IPS-11a (cell line): Measurements from ENCODE around the gene SP100.
"Not testable (repeated sequence)": the region's sequence is repeated elsewhere in the genome, so short reads cannot be mapped to it uniquely, and the experiment has no call there.

Source experiments
- H3K4me3 ChIP-seq: one replicate; pipeline ENCODE4 v1.5.1; 2013; ENCODE audit warnings: low read depth, low read length, control low read depth

Gene SP100

DNA sequence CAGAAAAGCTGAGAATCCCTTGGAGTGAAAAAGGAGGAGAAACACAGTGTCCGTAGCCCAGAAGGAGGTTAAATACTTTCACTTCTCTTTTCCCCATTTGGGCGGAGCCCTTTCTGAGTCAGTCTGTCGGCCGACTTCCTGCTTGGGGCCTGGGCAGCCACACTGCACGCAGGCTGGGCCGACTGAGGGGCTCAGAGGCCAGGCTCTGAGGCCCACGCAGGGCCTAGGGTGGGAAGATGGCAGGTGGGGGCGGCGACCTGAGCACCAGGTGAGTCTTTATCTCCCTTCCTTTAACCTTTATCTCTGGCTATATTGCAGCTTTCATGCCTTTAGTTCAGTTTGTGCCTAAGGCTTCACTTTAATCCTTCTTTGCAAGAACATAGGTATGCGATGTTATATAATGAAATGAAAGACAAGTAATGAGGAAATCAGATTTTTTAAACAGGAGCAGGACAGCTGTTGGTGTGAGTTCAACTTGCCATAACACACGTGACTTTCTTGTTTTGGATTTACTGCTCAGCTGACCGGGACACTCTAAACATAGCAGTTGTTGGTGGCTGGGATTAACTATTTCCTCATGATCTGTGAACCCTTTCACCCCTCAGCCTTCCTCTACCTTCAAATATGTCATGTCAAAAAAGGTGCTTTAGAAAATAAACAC lies at the start of gene SP100:
Gene SP100, plus strand, starts transcription at position 141 of the 661 bp plus-strand sequence. Its CDS starts 96 bp downstream, at position 237.
- no peak within 1 kb of the TSS for H3K4me3 ChIP-seq

DNA sequence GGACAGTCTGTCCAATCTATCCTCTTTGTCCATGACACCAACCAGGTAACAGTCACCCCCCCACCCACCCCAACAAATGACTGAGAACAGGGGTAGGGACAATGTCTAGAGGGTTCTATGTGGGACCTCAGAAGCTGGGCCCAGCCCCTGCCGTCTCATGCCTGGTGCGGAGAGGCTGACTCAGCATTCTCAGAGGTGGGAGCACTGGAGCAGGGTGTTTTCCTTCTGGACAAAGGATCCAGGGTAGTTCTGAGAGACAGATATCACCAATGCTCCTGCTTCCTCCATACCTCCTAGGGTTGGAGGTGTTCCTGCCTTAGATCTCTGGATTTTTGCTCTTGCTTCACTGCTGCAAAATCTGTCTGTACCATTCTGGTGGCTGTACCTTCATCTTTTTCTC lies 33.9 kb upstream of the SP100 start:
- H3K4me3 ChIP-seq = no peak overlapping the region

DNA sequence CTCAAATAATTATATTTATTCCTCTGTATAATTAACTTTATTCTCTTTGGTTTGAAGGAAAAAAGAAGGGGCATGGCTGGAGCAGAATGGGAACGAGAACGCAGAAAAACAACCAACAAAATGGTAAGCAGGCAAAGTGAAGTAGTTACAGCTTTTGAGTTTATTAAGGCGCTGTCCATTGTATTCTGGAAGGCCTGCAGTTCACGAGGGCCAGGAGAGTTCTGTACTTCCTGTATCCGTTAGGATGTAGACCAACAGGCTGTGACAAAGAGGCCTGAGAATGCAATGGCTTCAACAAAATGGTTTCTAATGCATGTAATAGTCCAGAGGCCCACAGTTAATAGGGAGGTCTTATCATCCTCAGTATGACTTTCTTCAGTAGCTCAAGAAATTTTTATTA lies 32.5 kb upstream of the SP100 start:
- H3K4me3 ChIP-seq = no peak overlapping the region

DNA sequence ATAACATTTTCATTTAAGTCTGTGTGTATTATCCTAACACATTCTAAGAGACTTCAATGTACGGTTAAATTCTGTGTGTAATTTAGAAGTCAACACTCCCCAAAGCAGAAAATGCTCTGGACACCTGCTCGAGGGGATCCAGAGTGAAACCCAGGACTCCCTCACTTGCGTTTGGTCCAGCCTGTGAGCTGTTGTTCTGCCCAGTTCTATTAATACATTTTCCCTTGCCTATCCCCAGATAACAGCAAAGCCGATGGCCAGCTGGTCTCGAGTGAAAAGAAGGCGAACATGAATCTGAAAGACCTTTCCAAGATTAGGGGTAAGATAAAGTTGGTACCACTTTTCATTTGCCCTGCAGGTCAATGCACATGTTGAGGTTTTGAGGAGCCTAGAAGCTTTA lies 31.0 kb upstream of the SP100 start:
- H3K4me3 ChIP-seq = no peak overlapping the region

DNA sequence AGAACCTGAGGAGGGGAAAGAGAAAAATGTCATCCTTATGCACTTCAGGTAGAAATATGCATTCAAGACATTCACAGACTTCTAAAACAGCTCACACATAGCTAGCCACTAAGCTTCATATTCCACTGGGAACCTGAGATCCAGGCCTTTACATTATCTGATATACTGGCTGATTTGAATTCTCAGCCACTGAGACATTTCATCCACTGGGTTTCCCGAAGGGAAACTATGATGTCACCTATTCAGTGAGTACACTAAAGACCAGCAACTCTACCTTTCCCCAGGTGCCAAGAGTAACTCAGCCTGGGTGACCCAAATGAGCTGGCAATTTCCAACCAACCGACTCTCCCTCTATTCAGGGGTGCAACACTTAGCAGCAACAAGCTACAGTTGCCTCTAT lies 21.7 kb upstream of the SP100 start:
- no peak overlapping the region for H3K4me3 ChIP-seq

DNA sequence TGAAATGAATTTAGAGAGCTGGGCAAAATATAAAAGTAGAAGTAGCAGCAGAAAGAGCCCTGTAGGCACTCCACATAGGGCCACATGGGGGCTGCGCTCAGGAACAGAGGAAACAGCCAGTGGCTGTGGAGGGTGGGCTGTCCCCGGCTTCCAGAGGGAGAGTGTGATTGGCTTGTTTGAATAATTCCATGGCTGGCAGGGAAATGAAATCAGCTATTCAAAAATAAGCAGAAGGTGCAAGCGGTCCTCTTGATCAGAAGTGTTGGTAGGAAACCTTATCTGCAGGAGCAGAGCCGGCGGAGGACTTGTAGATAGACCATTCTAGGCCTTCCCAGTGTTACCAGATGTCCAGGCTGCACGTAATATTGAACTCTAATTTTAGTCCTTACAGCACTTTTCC lies 17.3 kb upstream of the SP100 start:
- H3K4me3 ChIP-seq = not testable (repeated sequence)

DNA sequence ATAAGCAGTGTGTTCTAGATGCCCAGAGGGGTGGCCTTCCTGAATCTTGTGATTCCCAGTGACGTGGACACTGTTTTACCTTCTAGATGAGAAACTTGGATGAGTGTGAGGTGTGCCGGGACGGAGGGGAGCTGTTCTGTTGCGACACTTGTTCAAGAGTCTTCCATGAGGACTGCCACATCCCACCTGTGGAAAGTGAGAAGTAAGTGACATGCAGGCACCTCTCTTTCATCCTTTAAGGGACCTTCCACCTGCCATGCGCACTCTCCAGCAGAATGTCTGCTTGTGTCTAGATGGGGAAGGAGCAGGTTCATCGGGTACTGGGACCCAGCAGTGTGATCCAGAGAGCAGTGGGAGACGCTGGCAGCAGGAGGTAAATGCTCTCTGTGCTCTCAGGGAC lies 16.0 kb upstream of the SP100 start:
- no peak overlapping the region for H3K4me3 ChIP-seq

DNA sequence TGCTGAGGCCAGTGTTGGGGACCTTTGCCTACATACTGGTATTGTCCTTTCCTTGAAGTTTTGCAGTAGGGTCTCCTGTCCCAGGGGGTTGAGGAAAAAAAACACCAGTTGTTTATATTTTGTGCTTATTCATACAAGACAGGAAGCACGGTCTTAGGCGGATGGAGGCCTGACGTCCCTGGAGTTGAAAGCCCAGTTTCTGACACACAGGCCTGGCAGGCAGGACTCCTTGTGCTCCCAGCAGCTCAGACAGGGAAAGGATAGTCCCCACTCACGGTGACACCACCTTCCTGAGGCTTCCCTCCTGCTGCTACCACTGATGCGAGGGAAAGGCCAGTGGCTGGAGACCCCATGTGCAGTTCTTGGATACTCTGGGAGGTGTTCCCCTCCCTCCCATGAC lies 15.5 kb upstream of the SP100 start:
- no peak overlapping the region for H3K4me3 ChIP-seq

DNA sequence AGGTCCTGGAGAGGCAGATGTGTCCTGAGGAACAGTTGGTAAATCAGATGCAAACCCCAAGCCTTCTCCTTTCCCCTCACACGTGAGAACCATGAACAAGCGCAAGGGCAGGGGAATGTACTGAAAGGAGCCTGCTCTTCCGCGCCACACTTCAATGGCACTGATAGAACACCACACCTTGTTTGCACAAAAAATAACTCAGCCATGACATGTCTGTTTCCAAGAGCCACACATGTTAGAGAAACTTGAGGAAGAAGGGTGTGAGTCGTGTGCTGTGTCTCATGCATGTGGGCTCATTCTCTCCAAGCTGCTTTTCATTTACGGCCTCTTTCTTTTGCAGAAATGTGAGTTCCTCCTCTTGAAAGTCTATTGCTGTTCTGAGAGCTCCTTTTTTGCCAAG lies 15.0 kb upstream of the SP100 start:
- H3K4me3 ChIP-seq = not testable (repeated sequence)

DNA sequence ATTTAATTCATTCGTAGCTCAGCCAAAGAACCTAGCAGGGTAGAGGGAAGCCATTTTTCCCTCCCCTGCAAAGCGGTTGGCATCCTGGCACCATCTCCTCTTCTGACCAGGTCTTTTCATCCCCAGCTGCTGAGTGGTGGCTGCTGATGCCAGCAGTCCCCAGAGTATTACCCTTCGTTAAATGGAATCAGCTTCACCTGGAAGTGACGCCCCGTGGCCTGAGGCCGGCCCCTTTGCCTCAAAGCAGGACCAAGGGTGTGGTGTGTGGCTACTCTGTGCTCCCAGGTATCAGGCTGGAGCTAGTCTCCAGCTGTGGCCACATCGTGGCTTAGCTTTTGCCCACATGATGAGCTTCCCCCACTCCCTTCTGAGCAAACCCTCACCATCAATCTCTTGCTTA lies 12.3 kb upstream of the SP100 start:
- no peak overlapping the region for H3K4me3 ChIP-seq

DNA sequence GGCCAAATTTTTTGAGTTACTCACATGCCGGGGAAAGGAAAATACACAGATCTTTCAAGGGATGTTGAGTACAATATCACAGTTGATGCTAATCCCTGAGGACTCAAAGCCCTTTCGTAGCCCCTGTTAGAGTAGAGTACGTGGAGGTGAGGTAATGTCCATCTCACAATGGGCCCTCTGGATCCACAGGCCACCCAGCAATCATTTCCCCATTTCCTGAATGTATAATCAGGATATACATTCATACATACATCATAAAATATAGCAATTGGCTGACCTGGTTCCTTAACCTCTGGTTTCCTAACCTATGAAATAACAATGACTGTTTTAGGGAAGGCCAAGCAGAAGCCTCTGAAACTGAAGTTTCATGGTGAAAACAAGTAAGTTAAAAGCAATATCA lies 10.2 kb upstream of the SP100 start:
- no peak overlapping the region for H3K4me3 ChIP-seq

DNA sequence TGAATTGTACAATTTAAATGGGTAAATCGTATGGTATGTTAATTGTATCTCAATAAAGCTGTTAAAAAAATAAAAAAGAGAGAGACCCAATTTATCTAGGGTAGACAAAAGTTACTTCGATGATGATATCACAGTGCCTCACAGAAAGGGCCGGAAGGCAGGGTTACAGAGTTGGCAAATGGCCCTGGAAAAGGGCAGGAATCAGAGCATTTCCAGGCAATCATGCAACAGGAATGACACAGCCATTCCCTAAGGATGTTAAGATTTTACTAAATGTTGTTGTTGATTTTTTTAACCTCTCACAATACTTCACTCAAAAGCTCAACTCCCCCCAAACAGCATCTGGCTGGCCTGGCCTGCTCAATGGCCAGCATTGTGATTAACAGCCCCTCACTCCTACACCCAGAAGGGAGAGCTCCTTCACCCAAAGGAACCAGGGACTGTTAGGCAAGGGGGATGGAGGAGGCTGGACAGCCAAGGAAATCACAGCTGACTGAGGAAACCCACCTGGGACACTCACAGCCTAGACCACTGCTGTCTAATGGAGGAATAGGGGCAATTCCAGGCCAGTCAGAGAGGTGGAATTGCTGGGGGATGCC lies 7.7 kb upstream of the SP100 start:
- no peak overlapping the region for H3K4me3 ChIP-seq

DNA sequence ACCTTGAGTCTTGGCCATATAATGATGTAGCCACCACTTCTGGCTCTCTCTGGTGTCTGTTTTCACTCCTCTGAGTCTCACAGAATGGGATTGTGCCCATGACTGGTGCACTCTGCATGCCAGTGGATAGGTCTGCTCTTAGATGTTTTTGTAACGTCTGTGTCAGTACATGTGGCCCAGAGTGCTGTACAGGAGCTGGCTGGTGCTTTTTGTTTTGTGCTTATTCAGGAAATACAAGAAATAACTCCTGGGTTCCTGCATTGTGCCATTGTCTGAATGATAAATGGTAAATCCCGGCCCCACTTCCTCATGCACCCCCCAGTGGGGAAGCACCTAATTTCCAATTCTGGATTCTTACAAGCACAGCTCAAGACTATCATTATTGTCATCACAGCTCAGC lies 6.7 kb upstream of the SP100 start:
- not testable (repeated sequence) for H3K4me3 ChIP-seq

DNA sequence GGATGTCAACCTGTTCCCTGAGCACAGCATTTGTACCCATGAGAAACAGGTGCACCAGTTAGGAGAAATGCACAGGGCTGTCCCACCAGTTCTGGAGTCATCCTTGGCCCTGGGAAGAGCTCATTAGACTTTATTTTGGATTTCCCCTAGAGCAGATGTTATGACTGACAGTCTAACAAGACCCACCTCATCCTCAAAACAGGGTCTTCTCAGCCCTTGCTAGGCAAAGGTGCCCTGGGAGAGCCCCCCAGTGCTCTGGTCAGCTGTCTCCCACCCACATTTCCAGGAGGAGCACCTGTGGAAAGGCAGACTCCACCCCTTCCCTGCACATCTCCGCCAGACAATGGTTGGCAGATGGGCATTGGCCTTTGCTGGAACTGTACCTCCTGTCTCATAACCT lies 5.7 kb upstream of the SP100 start:
- H3K4me3 ChIP-seq = no peak overlapping the region

DNA sequence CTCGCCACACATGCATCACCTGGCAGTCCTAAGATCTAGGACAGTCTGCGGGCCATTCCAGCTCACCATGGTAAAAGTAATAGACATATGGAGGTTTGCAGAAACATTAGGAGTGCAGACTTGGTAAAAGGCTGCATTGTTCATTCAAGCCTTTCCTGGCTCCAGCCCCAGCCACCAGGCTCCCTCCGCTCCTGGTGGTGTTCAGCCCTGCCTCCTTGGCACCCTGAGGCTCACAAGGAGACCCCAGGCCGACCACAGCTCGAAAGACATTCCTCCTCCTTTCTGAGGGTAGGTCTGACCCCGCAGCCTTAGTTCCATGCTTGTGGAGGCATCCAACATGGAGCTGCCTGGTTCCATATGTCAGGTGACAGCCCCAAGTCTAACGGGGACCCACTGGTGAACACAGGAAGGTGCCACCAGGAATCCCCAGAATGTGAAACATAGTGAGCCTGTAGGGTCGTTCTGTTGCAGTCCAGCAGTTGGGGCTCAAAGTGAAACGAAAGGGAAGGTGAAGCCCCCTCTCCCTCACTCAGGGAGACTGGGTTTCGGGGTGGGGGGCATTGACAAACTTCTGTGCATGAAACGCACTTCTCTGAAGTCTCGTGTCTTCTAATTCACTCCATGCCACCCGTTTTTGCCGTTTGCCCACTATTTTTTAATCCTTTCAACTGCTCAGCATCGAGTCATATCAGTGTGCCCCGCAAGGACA lies 5.0 kb upstream of the SP100 start:
- H3K4me3 ChIP-seq = peak overlapping the region; percentile 53

DNA sequence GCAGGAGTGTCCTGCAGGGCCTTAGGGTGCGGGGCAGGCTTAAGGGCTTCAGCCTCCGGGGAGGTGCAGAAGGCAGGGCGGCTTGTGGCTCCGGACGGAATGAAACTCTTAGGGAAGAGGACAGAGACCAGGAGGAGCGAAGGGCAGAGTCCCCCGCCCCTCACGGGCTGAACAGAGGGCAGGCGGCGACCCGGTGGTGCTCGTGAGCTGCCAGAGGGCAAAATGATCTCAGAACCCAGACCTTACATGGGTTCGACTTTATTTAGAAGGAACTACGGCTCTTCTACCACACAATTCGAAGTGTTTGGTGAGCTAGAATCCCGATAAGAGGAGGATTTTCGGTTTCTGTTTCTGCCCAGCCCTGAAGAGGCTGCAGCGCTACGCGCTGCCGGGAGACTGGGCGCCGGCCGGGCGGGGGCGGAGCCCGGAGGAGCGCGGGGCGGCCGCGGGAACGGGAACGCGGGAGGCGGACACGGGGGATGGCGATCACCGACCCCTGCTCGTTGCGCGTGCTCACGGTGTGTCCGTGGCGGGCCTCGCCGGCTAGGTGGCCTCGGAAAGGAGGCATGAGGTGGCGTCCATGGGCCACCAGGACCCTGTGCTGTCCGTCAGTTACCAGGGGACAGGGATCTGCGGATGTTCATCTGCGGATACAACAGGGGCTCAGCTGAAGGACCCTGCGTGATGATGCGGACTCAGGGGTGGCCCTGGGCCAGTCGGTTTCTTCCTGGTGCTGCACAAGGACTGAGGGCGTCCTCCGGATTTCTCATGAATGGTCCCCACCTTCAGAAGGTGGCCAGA lies 4.2 kb upstream of the SP100 start:
- peak overlapping the region; percentile 53 for H3K4me3 ChIP-seq

DNA sequence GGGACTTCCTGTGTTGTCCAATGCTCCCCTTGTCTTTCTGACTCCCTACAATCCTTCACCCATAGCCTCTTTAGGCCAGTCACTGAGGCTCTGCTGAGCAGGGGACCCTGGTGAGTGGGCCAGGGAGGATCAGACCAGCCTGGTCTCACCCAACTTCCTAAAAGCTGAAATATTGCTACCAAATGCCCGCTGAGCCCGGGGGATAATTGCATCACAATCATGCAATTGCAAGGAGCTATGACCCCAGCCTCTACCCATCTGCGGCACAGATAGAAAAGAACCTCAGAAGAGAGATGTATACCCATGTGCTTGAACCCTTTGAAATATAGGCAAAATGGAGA lies 3.7 kb upstream of the SP100 start:
- H3K4me3 ChIP-seq = no peak overlapping the region

DNA sequence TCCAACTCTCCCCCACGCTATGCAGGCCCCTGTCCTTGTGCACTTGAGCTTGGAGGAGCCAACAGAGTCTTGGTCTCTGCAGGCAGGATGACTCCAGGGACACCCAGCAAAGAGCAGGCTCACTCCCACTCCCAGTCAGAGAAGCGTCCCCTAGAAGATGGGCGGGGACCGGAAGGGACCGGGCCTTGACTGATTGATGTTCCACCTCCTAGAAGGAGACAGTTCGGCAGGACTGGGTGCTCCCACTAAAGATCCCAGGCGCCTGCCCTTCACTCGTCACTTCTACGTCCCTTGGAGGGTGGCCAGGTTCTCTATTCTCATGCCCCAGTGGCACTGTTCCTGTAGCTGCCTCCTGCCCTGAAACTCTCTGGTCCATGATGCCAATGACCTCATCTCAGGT lies 3.2 kb upstream of the SP100 start:
- H3K4me3 ChIP-seq = no peak overlapping the region

DNA sequence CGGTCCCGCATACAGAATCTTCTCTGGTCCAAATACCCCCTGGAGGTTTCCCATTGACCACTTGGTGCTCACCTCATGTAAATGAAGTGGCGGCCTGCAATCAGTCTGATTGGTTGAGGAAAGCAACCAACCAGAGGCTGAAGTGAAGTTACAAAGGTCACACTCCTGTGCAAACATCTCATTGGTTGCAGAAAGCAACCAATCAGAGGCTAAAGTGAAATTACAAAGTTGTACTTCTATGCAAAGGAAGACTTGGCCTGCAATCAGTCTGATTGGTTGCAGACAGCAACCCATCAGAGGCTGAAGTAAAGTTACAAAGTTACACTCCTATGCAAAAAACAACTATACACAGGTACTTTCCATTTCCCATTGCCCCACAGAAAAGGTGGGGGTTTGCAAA lies 2.5 kb upstream of the SP100 start:
- no peak overlapping the region for H3K4me3 ChIP-seq

DNA sequence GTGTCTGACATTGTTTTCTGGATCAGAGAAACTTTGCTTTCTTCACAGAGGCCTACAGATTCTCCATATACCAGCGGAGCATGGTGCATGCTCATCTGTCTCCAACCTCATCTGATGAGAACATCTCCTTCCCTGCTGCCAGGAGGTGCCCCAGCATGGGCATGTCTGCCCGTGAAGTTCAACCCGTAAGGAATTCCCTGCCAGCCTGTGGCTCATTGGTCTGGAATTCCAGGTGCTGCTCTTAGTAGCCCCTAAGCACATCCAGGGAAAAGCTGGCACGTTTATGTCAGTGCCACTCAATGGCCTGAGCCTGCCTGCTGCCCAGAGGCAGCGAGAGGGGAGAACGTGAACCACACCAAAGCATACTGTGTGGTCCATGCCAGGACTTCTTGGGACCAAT lies 1.7 kb upstream of the SP100 start:
- no peak overlapping the region for H3K4me3 ChIP-seq

DNA sequence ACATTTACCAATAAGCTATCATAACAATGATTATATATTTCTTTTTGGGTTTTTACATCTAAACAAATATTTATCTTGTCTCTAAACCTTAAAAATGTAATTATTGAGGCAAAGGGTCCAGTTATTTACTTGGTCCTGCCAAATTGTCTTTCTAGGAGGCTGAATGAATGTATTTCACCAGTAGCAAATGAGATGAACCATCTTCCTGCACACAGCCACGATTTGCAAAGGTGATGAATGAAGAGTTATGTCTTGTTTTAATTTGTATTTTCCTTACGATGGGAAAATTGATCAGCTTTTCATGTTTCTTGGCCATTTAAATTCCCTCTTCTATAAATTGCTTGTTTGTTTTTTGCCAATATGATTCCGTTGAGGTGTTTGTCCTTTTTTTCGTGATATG lies 1.4 kb downstream of the SP100 start:
- no peak overlapping the region for H3K4me3 ChIP-seq
